Heart right ventricle (tissue), 16 donors: ENCODE results near the gene COX20. TPM values are rescaled to one million over a fixed set of nuclear protein-coding genes. Genes with fewer than 3 reads are reported as not detected.
A peak's percentile ranks its signal among the peaks of the same experiment; 100 is the strongest.

ENCODE experiments used
- ATAC-seq, 8 donors: fragments of 200-7000 bp; cut with Tn5 transposase; one replicate each; pipeline ENCODE4 v1.9.1; 2020; ENCODE audit warnings: mild to moderate bottlenecking in 8 of 8, moderate library complexity in 8 of 8, moderate number of reproducible peaks in 1 of 8
- DNase-seq, 2 donors: peaks; one replicate each; pipeline ENCODE4 v3.0.0-alpha.2; 2020
- H3K27ac ChIP-seq, 10 donors: fragments of 200-600 bp; sonication (generic) in 2 of 10; one replicate each; pipeline versions ENCODE4 v1.5.0 to v1.8.0; 2020 to 2022; ENCODE audit warnings: mild to moderate bottlenecking in 3 of 10
- H3K27me3 ChIP-seq, 7 donors: fragments of 200-600 bp; one replicate each; pipeline ENCODE4 v1.8.0; 2021 to 2022; ENCODE audit warnings: mild to moderate bottlenecking in 2 of 7
- H3K36me3 ChIP-seq, 9 donors: fragments of 200-600 bp; sonication (generic) in 1 of 9; one replicate each; pipeline versions ENCODE4 v1.5.0 to v1.8.0; 2020 to 2022; ENCODE audit warnings: mild to moderate bottlenecking in 2 of 9
- H3K4me1 ChIP-seq, 9 donors: fragments of 200-600 bp; sonication (generic) in 1 of 9; one replicate each; pipeline versions ENCODE4 v1.5.0 to v1.8.0; 2020 to 2022; ENCODE audit warnings: mild to moderate bottlenecking in 4 of 9
- H3K4me3 ChIP-seq, 10 donors: fragments of 200-600 bp; sonication (generic) in 2 of 10; one replicate each; pipeline versions ENCODE4 v1.5.0 to v1.8.0; 2020 to 2022; ENCODE audit warnings: mild to moderate bottlenecking in 7 of 10, moderate library complexity in 2 of 10
- H3K9me3 ChIP-seq, 11 donors: fragments of 200-600 bp in 10 of 11; sonication (generic) in 2 of 11; one replicate each; pipeline versions ENCODE4 v1.5.0 to v1.8.0; 2013 to 2022; ENCODE audit warnings: mild to moderate bottlenecking in 2 of 11, control low read depth in 1 of 11, moderate library complexity in 1 of 11
- CTCF ChIP-seq, 9 donors: fragments of 200-600 bp; sonication (generic) in 2 of 9; IDR thresholded peaks; one replicate each; pipeline versions ENCODE4 v1.5.0 to v1.8.0; 2021 to 2022; ENCODE audit warnings: antibody characterized with exemption in 9 of 9, mild to moderate bottlenecking in 5 of 9, moderate library complexity in 1 of 9
- WGBS, 2 donors: extraction: QIAGEN DNeasy Blood & Tissue Kit; methylation state at CpG; one replicate each; pipeline ENCODE4 v1.1.7; 2013; ENCODE audit warnings: inconsistent platforms in 1 of 2; 5-methylcytosine and 5-hydroxymethylcytosine counted together
- intact Hi-C, 10 donors: fragments of 100-400 bp; cut with DNase I; formaldehyde crosslinking; loops; one replicate each; pipeline versions ENCODE4 v1.11.1 to v1.14.2; 2022
- polyA plus RNA-seq, 2 donors: library from polyadenylated mRNA; stranded (reverse); fragments of 200-250 nt; gene quantifications; one replicate each; pipeline ENCODE4 v1.2.3, GENCODE V29; 2013
- total RNA-seq, 10 donors: library from RNA; stranded (reverse); fragmentation: NEBNext Ultra II Directional in 3 of 10; extraction: Animal tissue kit (Norgen Biotek cat#: 25700) in 3 of 10; gene quantifications; one replicate each; pipeline versions ENCODE4 v1.2.1 to v1.2.4, GENCODE V29; 2021 to 2023
- donor health status: Arrhythmogenic right ventricular cardiomyopathy.
- donor health status: ischemic (EF 13 %, LVEDD 7.1; RV severe dilation, severe dysfunction).
- donor health status: healthy with polysubstance abuse.
- donor health status: DM: no; HTN: yes; CAD: no.
- donor health status: DM: no; HTN: no; CAD: no.
- donor health status: ischemic (EF 25% LVEDD 6.9; RV normal size, moderate dysfunction).
- donor health status: ischemic (EF 25% LVEDD 5.7; RV mildly dilated, moderate dysfunction).
- donor health status: healthy.
- donor health status: DM: yes; HTN: yes; CAD: no.
- donor health status: Ischemic cardiomyopathy.
- donor health status: ischemic (EF 35%, LVEDD 5.7; RV mildly dilated, moderate dysfunction).
- donor health status: nonischemic (EF 11% LVEDD 7.7; RV severe dilation, severe dysfunction).
- donor health status: DM: yes; HTN: yes; CAD: no.
- donor health status: PGD.
- donor health status: ischemic (EF 29% LVEDD 5.4; RV normal size, mild dysfunction).
- donor health status: nonischemic (EF 23%, LVEDD 6.1; RV moderate dilation, normal function).

The COX20 gene
- total and polyA plus RNA-seq, 12 donors, result 56.6 to 139 (median 64.4) TPM

- Histone ChIP-seq H3K4me1 (peaks cover 15 to 65% (median 56%) of the 10 kb centered on the region in 9 donors), H3K36me3 (peaks cover 0 to 46% (median 34%) of the 10 kb centered on the region in 9 donors), H3K27me3 (no peaks in the 10 kb centered on the region), H3K4me3 (peak overlapping the region; percentile 87 to 100 (median 93)), H3K27ac (peak overlapping the region; percentile 99 to 100 (median 100)), H3K9me3 (no peaks in the 10 kb centered on the region)
- ATAC-seq (peak; percentile 76 to 92 (median 82)), DNase-seq (peak; percentile 97 to 98)
- intact Hi-C loops, result loop anchor here in 9 of 10 donors (1.0 to 10.0 kb wide), 12 partner anchors 26 to 411 kb away; partner anchors contain the start of genes COX20 (in 4 of the 9), ADSS2 (in 1 of the 9) and DESI2 (in 1 of the 9)
- WGBS, 2 donors, result 1 to 2% methylated on average over 42 to 87 of the region's 87 CpGs
- peak in 1 of 9 donors; percentile 5 for TF ChIP-seq CTCF (IDR thresholded peaks at IDR 0.05)
Measured at GRCh38 chr1:244862699-244863490, 27.4 kb downstream of the COX20 start.

GRCh38 chr1:244863491-244864252 is 28.2 kb downstream of the COX20 start:
- Histone ChIP-seq H3K27me3 (no peaks in the 10 kb centered on the region), H3K27ac (peak overlapping the region; percentile 99 to 100 (median 100)), H3K36me3 (peaks cover 0 to 39% (median 27%) of the 10 kb centered on the region in 9 donors), H3K4me3 (peak overlapping the region; percentile 87 to 100 (median 93)), H3K4me1 (peaks cover 15 to 57% (median 49%) of the 10 kb centered on the region in 9 donors), H3K9me3 (no peaks in the 10 kb centered on the region)
- WGBS, 2 donors, result 0 to 1% methylated on average over 55 to 88 of the region's 92 CpGs
- intact Hi-C loops, result loop anchor here in 9 of 10 donors (1.0 to 10.0 kb wide), 15 partner anchors 27 to 411 kb away; partner anchors contain the start of genes COX20 (in 5 of the 9), ADSS2 (in 1 of the 9) and DESI2 (in 1 of the 9)
- ATAC-seq, result peak in 5 of 8 donors; percentile 3 to 74 (median 8)
- peak; percentile 34 to 60 for DNase-seq
- TF ChIP-seq CTCF (IDR thresholded peaks at IDR 0.05), result no peak

- DNase-seq (peak; percentile 96 to 97), ATAC-seq (peak; percentile 91 to 96 (median 94))
- 0 to 1% methylated on average over 71 of the region's 71 CpGs for WGBS, 2 donors
- intact Hi-C loops, result loop anchor here (1.0 to 10.0 kb wide), 13 partner anchors 30 to 412 kb away; partner anchors contain the start of genes ADSS2 (in 1 of the 10), COX20 (in 1 of the 10) and DESI2 (in 1 of the 10)
- peaks cover 0 to 31% (median 20%) of the 10 kb centered on the region in 9 donors for H3K36me3 ChIP-seq
- peaks cover 15 to 50% (median 41%) of the 10 kb centered on the region in 9 donors for H3K4me1 ChIP-seq
- H3K4me3 ChIP-seq, result peak within 1 kb of the TSS; percentile 87 to 100 (median 93)
- peak in 8 of 9 donors; percentile 7 to 53 (median 24) for TF ChIP-seq CTCF (IDR thresholded peaks at IDR 0.05)
- no peaks in the 10 kb centered on the region for H3K27me3 ChIP-seq
- H3K9me3 ChIP-seq, result no peaks in the 10 kb centered on the region
- peak within 1 kb of the TSS; percentile 99 to 100 (median 100) for H3K27ac ChIP-seq
Measured at GRCh38 chr1:244864253-244865027, 29.0 kb downstream of the COX20 start, which contains the start of gene HNRNPU. Gene HNRNPU (minus strand): TSS chr1:244864543. CDS start chr1:244864307, 236 bp downstream.
